BE2C (cell line): ENCODE data around the gene XIRP2.

Experiments used
- DNase-seq: peaks from one replicate; pipeline ENCODE4 v3.0.0-alpha.2; 2020
- H3K27me3 ChIP-seq: fragments of 250-450 bp; sonication (Bioruptor Pico); 2 replicates; pipeline ENCODE4 v1.5.1; 2020; ENCODE audit warnings: mild to moderate bottlenecking
- H3K36me3 ChIP-seq: fragments of 250-450 bp; sonication (Bioruptor Pico); 2 replicates; pipeline ENCODE4 v1.5.1; 2020; ENCODE audit warnings: mild to moderate bottlenecking
- H3K4me1 ChIP-seq: fragments of 250-450 bp; sonication (Bioruptor Pico); 2 replicates; pipeline ENCODE4 v1.5.1; 2020
- H3K4me3 ChIP-seq: 2 replicates; pipeline ENCODE4 v1.5.1; 2011; ENCODE audit warnings: low read depth, low read length
- H3K9me3 ChIP-seq: fragments of 250-450 bp; sonication (Bioruptor Pico); 2 replicates; pipeline ENCODE4 v1.5.1; 2020
- TF ChIP-seq, protein P1 (sequence below): IDR thresholded peaks from 2 replicates; pipeline ENCODE4 v1.5.1; 2012; ENCODE audit warnings: mild to moderate bottlenecking, low read depth, low read length

The XIRP2 gene

DNA sequence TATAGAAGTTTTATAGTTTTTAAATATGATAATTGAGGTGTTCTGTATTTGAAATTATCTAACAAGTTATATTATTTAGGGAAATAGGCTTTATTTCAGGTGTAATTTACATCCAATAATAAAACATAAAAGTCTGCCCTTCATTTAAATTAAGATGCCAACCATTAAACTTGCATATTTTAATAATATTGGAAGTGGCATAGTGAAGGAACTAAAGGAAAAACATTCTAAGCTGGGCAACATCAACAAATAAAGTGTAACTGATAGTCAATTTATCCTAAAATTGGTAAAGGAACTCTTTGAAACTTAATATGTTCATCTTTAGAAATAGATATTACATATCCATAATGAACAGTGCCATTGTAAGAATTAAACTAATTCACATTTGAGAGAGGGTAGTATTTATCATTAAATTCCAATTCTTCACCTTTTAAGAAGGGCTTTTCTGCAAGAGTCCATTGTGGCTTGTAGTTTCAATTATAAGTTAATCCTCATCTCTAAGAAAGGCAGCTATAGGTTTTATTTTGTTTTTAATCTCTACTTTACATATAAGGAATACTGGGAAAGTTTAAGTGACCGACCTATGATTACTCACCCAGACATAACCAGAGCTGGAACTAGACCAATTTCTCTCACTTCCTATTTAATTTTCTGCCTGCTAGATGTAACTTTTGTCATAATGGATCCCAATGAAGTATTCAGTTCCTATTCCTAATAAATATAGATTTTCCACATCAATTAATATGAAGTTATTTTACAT, 401.6 kb downstream of the XIRP2 start:
- Histone ChIP-seq H3K4me1 (no peaks in the 10 kb centered on the region), H3K36me3 (no peaks in the 10 kb centered on the region), H3K4me3 (no peak overlapping the region), H3K27me3 (peaks cover 17% of the 10 kb centered on the region), H3K9me3 (no peaks in the 10 kb centered on the region)
- TF ChIP-seq, protein P1, sequence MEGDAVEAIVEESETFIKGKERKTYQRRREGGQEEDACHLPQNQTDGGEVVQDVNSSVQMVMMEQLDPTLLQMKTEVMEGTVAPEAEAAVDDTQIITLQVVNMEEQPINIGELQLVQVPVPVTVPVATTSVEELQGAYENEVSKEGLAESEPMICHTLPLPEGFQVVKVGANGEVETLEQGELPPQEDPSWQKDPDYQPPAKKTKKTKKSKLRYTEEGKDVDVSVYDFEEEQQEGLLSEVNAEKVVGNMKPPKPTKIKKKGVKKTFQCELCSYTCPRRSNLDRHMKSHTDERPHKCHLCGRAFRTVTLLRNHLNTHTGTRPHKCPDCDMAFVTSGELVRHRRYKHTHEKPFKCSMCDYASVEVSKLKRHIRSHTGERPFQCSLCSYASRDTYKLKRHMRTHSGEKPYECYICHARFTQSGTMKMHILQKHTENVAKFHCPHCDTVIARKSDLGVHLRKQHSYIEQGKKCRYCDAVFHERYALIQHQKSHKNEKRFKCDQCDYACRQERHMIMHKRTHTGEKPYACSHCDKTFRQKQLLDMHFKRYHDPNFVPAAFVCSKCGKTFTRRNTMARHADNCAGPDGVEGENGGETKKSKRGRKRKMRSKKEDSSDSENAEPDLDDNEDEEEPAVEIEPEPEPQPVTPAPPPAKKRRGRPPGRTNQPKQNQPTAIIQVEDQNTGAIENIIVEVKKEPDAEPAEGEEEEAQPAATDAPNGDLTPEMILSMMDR = no peak
- no peak for DNase-seq

GRCh38 chr2:167292430-167293171, 404.3 kb downstream of the XIRP2 start, which contains the start of gene B3GALT1:
Gene B3GALT1, plus strand, starts transcription at chr2:167293001.
- H3K4me3 ChIP-seq = peak within 1 kb of the TSS; percentile 60
- H3K9me3 ChIP-seq = no peaks in the 10 kb centered on the region
- no peaks in the 10 kb centered on the region for H3K36me3 ChIP-seq
- no peaks in the 10 kb centered on the region for H3K4me1 ChIP-seq
- peaks cover 20% of the 10 kb centered on the region for H3K27me3 ChIP-seq
- peak; percentile 84 for DNase-seq
- TF ChIP-seq, protein P1 = peak; percentile 20; the same call in 1 of the 2 replicates

- Histone ChIP-seq H3K9me3 (no peaks in the 10 kb centered on the region), H3K36me3 (no peaks in the 10 kb centered on the region), H3K4me1 (no peaks in the 10 kb centered on the region), H3K4me3 (peak overlapping the region; percentile 53), H3K27me3 (peaks cover 20% of the 10 kb centered on the region)
- TF ChIP-seq, protein P1 = no peak
- DNase-seq = peak; percentile 6
These were observed 405.0 kb downstream of the XIRP2 start for GRCh38 chr2:167293172-167293781.

GRCh38 chr2:167293943-167294775, 405.9 kb downstream of the XIRP2 start:
- Histone ChIP-seq H3K9me3 (no peaks in the 10 kb centered on the region), H3K4me3 (no peak overlapping the region; the same call in 1 of the 2 replicates), H3K4me1 (no peaks in the 10 kb centered on the region), H3K27me3 (peaks cover 20% of the 10 kb centered on the region), H3K36me3 (no peaks in the 10 kb centered on the region)
- TF ChIP-seq, protein P1 = no peak
- peak; percentile 14 for DNase-seq

DNA sequence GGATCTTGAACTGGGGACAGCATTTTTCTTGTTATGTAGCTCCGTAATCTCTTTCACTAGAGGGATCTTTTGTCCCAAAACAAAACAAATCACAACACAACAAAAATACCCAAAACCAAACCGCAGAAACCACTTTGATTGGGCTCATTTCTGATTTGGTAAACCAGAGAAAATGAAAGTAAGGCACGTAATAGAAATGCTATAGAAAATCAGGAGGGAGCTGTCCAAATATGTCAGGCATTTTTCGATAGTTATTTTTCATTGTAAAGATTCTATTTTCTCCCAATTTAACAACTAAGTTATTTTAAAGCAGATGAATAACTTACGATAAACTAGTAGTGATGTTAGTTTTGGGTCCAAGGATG, 406.5 kb downstream of the XIRP2 start:
- Histone ChIP-seq H3K4me1 (no peaks in the 10 kb centered on the region), H3K27me3 (peaks cover 20% of the 10 kb centered on the region), H3K9me3 (no peaks in the 10 kb centered on the region), H3K4me3 (no peak overlapping the region), H3K36me3 (no peaks in the 10 kb centered on the region)
- TF ChIP-seq, protein P1 = no peak
- DNase-seq = no peak
